ENCODE data around the gene ASIC3.
"Not testable (repeated sequence)": the region's sequence is repeated elsewhere in the genome, so short reads cannot be mapped to it uniquely, and the experiment has no call there.

The ASIC3 gene

GRCh38 chr7:151047976-151048815 lies at the start of gene ASIC3:
TSS of gene ASIC3 (plus strand) at chr7:151048531. CDS start at chr7:151048886, 355 bp downstream.
- DNase-seq = no peak
- intact Hi-C loops (cut with DNase I) = no loop called here

GRCh38 chr7:150999001-150999400 lies 49.3 kb upstream of the ASIC3 start:
- no peak for DNase-seq
- intact Hi-C loops (cut with DNase I) = loop anchor here (10.0 kb wide), 1 partner anchor 214 kb away; no protein-coding TSS in a partner anchor

- intact Hi-C loops (cut with DNase I) = loop anchor here (10.0 kb wide), 1 partner anchor 215 kb away; no protein-coding TSS in a partner anchor
- no peak for DNase-seq
Measured at GRCh38 chr7:150999497-151000230, 48.7 kb upstream of the ASIC3 start.

GRCh38 chr7:151000897-151001495 lies 47.3 kb upstream of the ASIC3 start:
- no peak for DNase-seq

DNA sequence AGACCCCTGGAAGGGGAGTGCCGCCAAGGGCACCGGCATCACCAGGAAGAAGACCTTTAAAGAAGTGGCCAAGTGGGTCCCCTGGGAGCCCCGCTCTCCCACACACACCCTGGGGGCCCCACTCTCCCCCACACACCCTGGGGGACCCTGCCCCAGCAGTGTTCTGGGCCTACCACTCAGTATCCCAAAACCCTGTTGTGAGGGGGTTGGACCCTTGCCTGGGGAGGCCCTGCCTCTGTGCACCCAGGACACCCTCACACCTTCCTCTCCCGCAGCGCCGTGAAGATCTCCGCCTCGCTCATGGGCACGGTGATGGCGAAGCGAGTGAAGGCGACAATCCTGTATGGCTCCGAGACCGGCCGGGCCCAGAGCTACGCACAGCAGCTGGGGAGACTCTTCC lies 46.8 kb upstream of the ASIC3 start:
- no peak for DNase-seq
- intact Hi-C loops (cut with DNase I) = no loop called here

More at GRCh38 chr7:151000897-151001495, 47.3 kb upstream of the ASIC3 start:
- intact Hi-C loops (cut with DNase I) = no loop called here

GRCh38 chr7:151003572-151003971 lies 44.8 kb upstream of the ASIC3 start:
- DNase-seq = peak in 9 of 42 donors; percentile 13 to 62 (median 33)
- intact Hi-C loops (cut with DNase I) = no loop called here

GRCh38 chr7:151005566-151005965 lies 42.8 kb upstream of the ASIC3 start:
- intact Hi-C loops (cut with DNase I) = no loop called here
- no peak for DNase-seq

- no peak for DNase-seq
- intact Hi-C loops (cut with DNase I) = no loop called here
Measured at GRCh38 chr7:151006590-151007300, 41.6 kb upstream of the ASIC3 start.

- DNase-seq = no peak
- intact Hi-C loops (cut with DNase I) = no loop called here
Measured at GRCh38 chr7:151007469-151007898, 40.8 kb upstream of the ASIC3 start.

GRCh38 chr7:151008143-151008510 lies 40.2 kb upstream of the ASIC3 start:
- DNase-seq = no peak
- intact Hi-C loops (cut with DNase I) = no loop called here

DNA sequence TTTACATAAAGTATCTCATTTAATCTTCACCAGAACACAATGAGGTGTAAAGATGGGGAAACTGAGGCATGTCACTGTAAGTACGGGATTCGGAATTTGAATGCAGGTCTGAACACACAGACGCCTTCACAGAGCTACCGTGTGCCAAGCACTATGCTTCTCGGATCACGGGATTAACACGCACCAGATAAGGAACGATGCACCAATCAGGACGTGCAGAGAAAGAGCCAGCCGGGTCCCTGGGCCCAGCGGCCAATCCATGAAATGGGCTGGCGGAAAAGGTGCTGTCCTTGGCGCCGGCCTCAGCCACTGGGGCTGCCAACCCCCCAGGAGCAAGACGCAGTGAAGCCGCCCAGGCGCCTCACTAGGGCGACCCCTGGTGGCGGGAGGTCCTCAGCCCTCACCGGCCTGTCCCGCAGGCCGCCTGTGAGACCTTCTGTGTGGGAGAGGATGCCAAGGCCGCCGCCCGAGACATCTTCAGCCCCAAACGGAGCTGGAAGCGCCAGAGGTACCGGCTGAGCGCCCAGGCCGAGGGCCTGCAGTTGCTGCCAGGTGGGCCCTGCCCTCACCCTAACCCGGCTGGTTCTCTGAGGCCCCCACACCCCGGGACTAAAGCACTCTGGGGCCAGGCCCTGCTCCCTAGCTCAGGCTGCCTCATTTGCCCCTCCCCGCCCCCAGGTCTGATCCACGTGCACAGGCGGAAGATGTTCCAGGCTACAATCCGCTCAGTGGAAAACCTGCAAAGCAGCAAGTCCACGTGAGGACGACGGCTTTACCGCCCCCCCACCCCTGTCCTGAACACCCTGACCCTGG lies 39.6 kb upstream of the ASIC3 start:
- intact Hi-C loops (cut with DNase I) = no loop called here
- DNase-seq = peak in 36 of 42 donors; percentile 30 to 83 (median 58)

DNA sequence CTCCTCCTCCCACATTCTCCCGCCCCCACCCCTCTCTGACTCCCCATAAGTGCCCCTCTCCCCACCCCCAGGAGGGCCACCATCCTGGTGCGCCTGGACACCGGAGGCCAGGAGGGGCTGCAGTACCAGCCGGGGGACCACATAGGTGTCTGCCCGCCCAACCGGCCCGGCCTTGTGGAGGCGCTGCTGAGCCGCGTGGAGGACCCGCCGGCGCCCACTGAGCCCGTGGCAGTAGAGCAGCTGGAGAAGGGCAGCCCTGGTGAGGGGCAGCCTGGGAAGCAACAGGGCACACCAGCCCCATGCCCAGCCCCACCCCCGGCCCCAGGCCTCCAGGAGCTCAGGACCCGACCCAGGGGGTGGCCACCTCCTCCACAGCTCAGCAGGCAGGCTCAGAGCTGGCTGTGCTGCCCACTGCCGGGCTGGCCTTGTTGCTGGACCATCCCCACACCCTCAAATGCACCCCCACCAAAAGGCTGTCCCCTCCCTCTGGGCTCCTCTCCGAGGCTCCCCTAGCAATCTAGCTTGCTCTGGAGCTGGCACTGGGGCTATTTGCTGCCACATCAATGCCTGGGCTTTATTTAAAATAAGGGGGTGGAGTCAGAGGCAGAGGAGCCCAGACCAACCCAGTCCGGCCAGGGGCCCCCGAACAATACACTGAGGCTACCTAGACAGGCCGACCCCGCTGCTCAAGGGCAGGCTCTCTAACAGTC lies 38.8 kb upstream of the ASIC3 start:
- intact Hi-C loops (cut with DNase I) = no loop called here
- DNase-seq = no peak

- intact Hi-C loops (cut with DNase I) = no loop called here
- no peak for DNase-seq
Measured at GRCh38 chr7:151010037-151010306, 38.4 kb upstream of the ASIC3 start.

- DNase-seq = peak in 1 of 42 donors; percentile 41
- intact Hi-C loops (cut with DNase I) = no loop called here
Measured at GRCh38 chr7:151010307-151011096, 37.8 kb upstream of the ASIC3 start.

DNA sequence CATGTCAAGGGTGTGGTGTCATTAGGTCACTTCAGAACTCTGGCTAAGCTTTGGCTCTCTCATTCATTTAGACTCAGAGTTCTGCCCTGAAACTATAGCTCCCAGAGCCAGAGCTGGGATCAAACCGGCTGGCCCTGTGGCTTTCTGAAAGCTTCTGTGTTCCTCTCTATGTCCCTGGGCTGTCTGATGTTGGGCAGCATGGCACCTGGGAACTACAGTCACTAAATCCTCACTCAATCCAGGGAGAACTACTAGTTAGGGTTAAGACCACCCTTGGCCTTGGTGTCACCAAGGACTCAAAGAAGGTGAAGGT lies 37.3 kb upstream of the ASIC3 start:
- intact Hi-C loops (cut with DNase I) = no loop called here
- no peak for DNase-seq

- DNase-seq; intact Hi-C loops (cut with DNase I): not testable (repeated sequence)
Measured at GRCh38 chr7:151011616-151012015, 36.7 kb upstream of the ASIC3 start.

GRCh38 chr7:151012031-151012692 lies 36.2 kb upstream of the ASIC3 start:
- intact Hi-C loops (cut with DNase I) = no loop called here
- DNase-seq = no peak

Measured in head of caudate nucleus (tissue), 42 donors.